Activated T-cell treated with anti-CD3 and anti-CD28 coated beads for 48 hours (primary cell): ENCODE measurements around the gene CCDC33.
"Not testable (repeated sequence)": the region's sequence is repeated elsewhere in the genome, so short reads cannot be mapped to it uniquely, and the experiment has no call there.

ENCODE experiments used
- DNase-seq: peaks from one replicate; pipeline ENCODE4 v3.0.0-alpha.2; 2020; ENCODE audit warnings: low read depth

The CCDC33 gene

DNA sequence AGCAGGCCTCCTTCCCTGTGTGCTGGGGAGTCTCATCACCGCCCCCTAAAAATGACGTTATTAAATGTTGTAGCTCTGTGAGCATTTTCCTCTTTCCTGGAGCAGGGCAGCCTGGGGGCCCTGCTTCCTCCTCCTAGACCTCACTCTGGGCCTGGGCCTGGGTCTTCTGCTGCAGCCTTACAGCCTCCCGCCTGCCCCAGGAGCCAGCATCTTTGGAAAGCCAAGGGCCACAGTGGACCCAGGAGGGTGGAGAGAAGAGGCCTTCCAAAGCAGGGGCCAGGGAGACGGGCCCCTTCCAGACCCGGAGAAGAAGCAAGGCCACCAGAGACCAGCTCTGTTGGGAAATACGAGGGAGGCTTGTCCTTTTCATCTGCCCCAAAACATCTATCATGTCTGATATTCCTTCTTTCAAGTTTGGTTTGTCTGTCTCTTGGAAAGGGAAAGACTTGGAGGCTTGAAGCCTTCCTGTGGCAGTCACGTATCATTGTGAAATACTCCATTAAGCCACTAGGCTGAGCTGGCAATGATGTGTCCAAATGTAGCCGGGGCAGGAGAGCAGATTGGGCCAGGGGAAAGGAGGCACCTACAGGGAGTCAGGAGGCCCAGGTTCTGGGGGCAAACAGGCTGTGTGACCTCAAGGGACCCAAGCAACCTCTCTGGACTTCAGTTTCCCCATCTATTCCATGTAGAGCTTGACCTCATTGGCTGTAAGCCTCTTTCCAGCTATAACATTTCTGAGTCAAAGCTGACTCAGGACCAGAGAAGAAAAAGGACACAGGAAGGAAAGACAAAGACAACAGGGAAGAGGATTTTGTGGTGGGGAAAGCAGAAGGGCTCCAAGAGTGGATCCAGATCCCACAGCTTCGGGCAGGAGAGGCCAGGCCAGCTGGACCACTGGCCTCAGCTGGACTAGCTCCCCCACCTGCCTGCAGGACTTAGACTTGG, 100.2 kb downstream of the CCDC33 start:
- no peak for DNase-seq

DNA sequence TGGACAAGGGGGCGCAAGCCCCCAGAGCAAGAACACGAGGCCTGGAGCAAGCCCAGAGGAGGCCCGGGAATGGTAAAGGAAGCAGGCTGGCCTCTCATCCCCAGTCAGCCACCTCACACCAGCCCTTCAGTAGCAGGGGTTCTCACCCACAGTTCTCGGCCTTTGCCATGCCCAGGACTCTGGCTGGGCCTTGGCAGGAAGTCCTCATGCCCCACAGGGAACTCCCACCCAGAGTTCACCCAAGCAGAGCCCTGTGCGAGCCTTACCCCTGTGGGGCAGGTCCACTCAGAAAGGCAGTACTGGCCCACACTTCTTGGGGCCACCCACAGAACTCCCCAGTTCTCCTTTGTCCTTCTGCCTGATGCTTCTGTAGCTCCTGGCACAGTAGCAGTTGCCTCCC, 101.0 kb downstream of the CCDC33 start:
- DNase-seq, result no peak

DNA sequence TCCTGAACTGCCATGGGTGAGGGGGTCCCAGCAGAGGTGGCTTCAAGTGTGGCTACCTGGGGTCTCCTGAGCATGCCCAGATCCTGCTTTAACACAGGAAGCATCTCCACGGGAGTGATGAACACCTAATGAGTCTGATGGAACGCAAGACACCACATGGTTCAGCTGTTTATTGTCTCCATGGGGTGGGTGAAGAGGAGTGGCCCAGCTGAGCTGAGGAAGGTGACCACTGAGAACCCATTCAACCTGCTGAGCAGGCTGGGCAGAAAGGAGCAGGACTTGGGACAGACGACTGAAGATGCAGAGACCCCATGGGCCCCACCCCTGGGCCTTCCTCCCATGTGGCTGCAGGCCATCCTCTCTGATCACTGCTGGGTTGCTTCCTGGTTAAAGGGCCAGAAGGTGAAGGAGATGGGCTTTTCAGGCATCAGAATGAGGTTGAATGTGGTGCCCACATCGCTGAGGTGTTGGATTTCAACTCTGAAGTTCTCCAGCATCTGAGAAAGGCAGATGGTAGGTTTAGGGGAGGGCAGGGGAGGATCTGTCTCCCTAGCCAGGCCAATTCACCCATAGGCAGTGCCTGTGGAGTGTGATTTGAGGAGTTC, 101.6 kb downstream of the CCDC33 start:
- no peak for DNase-seq

DNA sequence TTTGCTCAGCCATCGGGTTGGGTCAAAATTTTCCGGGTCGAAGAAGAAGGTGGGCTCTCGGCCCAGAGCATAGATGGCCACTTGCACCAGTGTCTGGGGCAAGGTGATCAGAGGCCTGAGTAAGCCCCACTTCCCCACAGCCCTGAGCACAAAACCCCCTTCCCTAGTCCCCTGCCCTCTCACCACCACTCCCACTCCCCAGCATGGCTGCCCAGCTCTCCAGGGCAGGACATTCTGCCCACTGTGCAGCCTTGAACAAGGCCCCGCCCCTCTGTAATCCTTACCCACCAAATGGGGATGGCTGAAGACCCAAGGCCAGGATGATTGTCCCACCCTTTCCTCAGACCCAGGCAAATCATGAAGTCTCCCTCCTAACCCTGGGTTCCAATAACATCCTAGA, 102.5 kb downstream of the CCDC33 start:
- no peak for DNase-seq

DNA sequence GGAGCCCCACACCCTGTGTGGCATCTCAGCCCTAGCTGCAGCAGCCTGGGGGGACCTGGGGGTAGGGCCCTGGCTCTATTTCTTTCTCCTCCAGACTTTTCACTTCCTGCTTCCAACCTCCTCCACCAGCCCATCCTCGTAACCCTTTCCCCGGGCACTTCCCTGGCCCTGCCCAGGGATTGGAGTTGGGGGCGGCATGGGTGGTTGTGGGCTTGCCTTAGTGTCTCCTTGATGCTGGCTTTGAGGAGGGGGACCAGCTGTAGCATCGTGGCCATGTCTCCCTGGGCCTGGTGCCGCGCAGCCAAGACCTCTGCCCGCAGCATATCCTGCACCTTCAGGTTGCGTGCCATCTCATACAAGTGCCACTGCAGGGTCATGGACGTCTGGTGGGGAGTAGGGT, 103.2 kb downstream of the CCDC33 start:
- DNase-seq, result no peak

DNA sequence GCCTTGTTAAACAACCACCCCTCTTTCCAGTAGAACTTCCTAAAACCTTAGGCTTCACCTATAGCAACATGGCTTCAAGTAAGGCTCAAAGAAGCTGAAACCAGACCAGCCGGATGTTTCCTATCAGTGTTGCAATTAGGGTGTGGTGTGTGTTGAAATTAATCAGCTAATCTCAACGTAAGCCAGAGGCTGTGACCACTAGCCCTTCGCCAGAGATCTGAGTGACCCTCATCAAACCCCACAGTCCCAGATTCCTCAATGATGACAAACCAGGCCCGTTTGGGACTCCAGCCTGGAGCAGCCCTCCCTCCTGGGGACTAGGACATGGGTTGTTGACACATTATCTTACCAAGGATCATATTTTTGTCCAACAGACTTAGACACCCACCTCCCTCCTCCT, 104.0 kb downstream of the CCDC33 start:
- no peak for DNase-seq

DNA sequence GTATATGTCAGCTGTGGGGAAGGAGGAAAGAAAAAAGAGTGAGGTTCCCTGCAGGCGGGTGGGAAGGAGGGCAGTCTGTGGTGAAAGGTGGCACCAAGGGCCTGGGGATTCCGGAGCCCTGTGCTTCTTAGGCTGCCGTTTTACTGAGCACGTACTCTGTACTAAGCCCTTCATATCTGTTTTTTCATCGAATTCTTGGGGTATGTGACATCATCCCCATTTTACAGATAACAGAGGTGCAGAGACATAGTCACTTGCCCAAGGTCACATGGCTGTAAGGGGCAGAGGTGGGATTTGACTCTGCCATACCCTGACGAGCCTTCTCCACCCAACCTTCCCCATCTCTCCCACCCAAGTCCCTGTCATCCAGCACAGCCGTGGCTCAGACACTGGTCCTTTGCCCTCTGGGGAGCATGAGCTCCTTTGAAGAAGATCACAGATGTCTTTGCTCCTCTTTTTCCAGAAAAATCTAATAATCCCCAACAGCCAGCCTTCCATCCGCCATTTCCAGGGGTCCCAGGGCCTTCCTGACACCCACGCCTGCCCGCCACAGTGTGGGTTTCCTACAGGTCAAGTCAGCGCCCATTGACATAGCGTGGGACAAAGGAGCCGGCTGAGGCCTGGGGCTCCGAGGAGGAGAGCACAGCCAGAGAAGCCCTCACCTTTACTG, 107.1 kb downstream of the CCDC33 start:
- no peak for DNase-seq

DNA sequence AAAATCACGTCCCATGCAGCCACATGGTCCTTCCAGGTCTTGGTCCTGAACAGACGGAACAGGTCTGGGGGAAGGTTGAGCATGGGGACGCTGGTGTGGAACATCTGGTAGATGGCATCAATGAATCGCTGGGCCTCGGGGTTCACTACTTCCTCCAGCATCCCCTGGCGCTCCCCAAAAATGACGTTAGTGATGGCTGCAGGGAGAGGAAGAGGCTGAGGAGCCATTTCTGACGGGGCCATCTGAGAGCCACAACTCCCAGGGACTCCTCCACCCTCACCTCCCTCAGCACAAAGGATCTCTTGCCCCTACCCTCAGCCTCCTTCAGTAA, 107.6 kb downstream of the CCDC33 start:
- DNase-seq, result no peak

DNA sequence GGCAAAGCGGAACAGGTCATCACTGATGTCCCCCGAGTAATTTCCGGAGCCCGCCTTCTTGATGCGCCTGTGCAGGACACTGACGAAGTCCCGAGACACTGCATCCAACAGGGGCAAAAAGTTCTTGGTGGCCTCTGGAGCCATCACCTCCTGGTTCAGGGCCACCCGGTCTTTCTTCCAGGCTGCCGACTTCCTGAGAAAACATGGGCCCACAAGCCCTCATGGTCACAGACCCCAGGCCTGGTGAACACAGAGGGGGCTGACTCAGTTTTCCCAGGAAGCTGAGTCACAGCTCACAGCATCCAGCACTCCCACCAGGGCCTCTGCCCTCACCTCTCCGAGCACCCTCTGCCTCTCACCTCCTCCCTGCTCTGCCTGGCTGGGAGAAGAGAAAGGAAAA, 108.9 kb downstream of the CCDC33 start:
- peak; percentile 7 for DNase-seq

DNA sequence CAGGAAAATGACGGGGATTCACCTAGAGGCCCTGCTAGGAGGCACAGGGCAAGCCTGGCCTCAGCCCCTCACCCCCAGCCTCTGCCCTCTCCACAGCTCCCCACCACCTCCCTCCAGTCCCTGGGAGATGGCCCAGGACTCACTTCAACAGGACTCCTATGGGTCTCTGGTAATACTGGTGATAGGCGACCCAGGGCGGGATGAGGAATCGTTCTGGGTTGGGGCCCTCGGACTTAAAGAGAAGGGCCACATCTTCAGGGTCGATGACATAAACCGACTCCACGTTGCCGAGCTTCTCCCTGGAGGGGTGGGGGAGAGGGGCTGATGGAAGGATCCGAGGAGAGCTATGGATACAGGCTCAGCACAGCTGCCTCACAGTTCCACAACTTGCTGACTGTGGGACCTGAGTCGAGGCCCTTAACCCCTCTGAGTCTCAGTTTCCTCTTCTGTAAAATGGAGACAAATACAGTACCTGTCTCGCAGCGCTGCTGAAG, 111.7 kb downstream of the CCDC33 start:
- DNase-seq, result no peak

DNA sequence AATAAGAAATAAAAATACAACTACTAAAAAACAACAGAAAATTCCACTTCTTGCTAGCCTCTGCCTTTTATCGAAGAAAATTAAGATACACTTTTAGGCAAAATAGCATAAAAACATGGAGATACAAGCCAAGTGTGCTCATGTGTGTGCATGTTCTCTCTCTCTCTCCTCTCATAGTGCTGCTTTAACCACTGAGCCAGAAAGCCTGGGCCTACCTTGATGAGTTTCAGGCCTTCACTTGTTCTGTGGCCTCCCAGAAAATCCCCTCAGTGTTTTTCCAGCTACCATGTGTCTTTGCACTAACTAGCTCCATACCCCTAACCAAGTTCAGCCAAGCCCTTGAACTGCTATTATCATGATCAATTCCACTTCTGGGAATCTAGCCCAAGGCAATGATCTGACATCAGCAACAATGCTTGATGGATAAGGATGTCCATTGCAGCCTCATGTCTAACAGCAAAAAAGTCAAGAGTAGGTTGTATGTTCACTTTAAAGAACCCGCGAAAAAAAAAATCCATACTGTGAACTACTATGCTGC, 113.2 kb downstream of the CCDC33 start:
- no peak for DNase-seq

DNA sequence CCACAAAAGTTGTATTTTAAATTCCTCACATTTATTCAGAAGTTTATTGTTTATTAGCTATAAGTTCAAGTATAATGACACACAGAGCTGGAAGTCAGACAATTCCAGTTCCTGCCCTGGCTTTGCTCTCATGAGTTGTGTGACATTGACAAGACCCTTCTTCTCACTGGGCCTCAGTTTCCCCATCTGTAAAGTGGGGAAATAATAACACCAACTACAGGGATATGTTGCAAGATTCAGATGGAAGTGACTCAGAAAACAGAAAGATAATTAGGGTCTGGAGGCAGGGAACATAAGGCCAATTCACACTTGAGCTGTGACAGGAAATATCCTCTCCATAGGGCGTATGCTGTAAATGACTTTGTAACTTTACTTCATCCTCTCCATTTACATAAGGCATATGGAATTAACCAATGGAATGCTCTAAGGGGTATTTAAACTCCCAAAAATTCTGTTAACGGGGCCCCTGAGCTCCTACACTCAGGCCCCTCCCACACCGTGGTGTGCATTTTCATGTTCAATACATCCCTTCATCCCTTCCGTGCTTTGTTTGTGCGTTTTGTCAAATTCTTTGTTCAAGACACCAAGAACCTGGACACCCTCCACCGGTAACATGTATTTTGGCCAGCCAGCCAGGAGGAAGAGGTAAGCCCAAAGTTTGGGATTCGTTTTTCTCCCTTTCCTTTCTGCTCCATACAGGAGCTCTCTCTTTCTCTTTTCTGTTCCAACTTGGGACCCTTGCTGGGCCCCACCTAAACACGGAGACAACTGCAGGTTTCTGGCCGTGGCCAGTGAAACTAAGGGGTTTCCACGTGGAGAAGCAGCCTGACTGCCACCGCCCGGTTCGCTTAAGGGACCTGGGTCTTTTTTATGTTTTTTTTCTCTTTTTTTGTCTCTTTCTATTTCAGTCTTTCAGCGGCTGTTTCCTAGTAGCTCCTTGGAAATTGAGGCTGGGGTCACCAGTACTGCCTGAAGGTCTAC, 114.5 kb downstream of the CCDC33 start:
- DNase-seq, result no peak

DNA sequence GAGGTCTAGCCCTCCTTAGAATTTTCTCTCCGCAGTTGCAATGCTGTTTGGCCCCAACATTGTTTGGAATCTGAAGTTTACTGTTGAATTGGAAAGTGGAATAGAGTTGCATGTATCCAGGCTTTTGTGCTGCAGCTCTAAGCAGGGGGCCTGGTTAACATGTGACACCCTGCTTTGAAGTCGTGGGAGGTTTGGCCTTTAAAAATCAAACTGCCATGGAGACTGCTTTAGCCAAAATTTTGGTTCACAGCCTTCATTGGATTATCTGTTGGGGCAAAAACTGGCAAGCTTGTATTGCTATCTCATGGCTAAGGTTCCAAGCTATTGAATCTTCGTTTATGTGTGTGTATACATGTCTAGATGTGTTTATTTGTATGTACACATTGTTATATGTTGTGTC, 115.5 kb downstream of the CCDC33 start:
- DNase-seq, result no peak

DNA sequence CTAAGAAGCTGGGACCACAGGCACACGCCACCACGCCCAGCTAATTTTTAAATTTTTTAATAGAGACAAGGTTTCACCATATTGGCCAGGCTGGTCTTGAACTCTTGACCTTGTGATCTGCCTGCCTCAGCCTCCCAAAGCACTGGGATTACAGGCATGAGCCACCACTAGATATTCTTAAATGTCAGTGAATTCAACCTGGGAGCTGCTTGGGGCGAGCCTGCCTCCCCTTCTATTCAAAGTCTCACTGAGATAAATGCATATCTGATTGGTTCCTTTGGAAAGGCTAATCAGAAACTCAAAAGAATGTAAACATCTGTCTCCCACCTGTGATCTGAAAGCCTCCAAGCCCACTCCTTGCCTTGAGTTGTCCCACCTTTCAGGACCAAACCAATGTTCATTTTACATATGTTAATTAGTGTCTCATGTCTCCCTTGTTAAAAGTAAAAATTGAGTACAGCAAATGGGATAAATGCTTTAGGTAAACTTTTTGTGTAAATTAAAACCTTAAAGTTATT, 116.3 kb downstream of the CCDC33 start:
- DNase-seq, result no peak

DNA sequence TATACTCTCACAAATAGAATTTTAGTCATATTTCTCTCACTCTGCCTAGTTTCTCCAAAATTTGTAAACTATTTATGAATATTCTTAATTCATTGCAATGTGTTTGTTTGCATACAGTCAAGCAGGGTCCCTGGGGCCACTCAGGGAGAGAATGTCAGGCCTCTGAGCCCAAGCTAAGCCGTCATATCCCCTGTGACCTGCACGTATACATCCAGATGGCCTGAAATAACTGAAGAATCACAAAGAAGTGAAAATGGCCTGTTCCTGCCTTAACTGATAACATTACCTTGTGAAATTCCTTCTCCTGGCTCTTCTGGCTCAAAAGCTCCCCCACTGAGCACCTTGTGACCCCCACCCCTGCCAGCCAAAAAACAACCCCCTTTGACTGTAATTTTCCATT, 117.9 kb downstream of the CCDC33 start:
- not testable (repeated sequence) for DNase-seq

DNA sequence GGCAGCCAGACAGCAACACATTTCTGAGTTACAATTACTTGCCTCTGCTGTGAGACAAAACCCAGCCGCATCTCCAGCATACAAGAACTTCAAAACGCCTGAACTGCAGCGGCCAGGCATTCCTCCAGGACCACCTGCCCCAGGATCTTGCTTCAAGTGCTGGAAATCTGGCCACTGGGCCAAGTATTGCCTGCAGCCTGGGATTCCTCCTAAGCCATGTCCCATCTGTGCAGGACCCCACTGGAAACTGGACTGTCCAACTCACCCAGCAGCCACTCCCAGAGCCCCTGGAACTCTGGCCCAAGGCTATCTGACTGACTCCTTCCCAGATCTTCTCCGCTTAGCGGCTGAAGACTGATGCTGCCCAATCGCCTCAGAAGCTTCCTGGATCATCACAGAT, 119.9 kb downstream of the CCDC33 start:
- not testable (repeated sequence) for DNase-seq

DNA sequence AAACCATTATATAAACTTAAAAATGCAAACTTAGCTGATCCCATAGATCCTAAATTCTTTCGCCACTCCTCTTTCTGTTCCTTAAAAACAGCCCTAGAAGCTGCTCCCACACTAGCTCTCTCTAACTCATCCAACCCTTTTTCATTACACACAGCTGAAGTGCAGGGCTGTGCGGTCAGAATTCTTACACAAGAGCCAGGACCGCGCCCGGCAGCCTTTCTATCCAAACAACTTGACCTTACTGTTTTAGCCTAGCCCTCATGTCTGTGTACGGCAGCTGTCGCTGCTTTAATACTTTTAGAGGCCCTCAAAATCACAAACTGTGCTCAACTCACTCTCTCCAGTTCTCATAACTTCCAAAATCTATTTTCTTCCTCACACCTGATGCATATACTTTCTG, 121.4 kb downstream of the CCDC33 start:
- not testable (repeated sequence) for DNase-seq

DNA sequence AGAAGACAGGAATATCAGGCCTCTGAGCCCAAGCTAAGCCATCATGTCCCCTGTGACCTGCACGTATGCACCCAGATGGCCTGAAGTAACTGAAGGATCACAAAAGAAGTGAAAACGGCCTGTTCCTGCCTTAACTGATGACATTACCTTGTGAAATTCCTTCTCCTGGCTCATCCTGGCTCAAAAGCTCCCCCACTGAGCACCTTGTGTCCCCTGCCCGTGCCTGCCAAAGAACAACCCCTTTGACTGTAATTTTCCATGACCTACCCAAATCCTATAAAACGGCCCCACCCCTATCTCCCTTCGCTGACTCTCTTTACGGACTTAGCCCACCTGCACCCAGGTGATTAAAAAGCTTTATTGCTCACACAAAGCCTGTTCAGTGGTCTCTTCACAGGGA, 123.2 kb downstream of the CCDC33 start:
- not testable (repeated sequence) for DNase-seq

DNA sequence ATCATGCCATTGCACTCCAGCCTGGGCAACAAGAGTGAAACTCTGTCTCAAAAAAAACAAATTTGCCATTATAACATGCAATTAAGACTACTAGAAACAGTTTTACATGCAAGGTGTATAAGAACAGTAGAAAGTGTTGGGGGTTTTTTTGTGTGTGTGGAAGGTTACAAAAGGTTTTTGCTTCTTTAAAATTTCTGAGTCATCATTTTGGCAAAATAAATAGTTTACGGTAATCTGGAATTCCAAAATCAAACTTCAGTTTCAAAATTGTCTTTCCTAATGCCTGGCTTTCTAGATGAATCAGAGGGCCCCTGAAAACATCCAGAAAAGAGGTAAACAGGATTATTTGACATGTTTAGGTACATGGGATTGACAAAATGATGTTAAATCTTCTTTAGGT, 124.7 kb downstream of the CCDC33 start:
- not testable (repeated sequence) for DNase-seq

DNA sequence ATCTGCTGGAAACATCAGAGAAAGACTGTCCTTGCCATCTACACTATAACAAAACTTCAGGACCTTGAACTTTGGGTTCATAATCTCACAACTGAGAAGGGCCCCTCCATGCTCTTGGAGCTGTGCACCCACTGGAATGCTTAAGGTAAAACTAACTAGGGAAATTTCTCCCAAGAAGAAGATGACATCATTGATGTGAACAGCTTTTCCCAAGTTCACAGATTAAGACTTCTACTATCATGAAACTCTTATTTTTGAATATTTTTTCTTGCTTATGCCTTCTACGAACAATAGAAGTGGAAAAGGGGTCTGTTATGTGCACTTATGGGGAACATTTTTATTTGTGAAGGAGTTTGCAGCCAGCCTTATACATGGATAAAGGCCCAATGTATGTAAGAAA, 126.4 kb downstream of the CCDC33 start:
- DNase-seq, result no peak

DNA sequence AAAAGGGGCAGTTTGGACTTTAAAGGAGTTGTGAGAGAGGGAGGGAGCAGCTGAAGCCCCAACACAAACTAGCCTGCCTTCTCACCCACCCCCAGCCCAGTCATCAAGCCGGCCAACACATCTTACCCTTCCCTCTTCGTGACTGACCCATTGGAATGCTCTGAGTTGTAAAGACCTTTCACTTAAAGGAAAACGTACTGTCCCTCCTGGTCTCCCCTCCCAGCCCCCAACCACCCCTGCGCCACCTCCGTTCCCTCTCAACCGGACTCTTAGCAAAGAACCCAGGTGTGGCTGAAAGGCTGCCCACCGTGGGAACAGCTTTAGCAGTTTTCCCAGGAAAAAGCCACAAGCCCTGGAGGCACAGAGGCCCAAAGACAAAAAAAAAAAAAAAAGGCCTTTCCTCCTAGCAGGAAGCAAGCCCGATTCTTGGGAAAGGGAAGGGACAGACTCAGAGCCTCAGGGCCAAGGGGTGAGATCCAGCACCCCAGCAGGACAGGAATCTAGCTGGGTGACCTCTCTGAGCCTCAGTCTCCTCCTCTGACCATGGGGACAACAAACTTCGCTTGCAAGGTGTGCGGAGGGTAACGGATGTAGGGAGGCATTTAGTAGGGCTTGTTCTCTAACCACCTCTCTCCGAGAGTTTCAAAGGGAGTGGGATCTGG, 128.9 kb downstream of the CCDC33 start:
- no peak for DNase-seq
